NCI-H524 (cell line): ENCODE measurements around the gene BAHD1.
"Not testable (repeated sequence)": the region's sequence is repeated elsewhere in the genome, so short reads cannot be mapped to it uniquely, and the experiment has no call there.

ENCODE experiments used
- DNase-seq, 2 experiments: peaks; one replicate each; lab custom pipeline; 2025; lab: John Stamatoyannopoulos, UW

Gene BAHD1

GRCh38 chr15:40445421-40445922 is 4.7 kb downstream of the BAHD1 start:
- no peak for DNase-seq

GRCh38 chr15:40446144-40446543 is 5.4 kb downstream of the BAHD1 start:
- DNase-seq, result no peak

GRCh38 chr15:40448354-40448753 is 7.6 kb downstream of the BAHD1 start:
- no peak for DNase-seq

GRCh38 chr15:40449275-40449674 is 8.5 kb downstream of the BAHD1 start:
- no peak for DNase-seq

- no peak for DNase-seq
These were observed 9.3 kb downstream of the BAHD1 start for GRCh38 chr15:40450047-40450446.

GRCh38 chr15:40451527-40452158 is 10.9 kb downstream of the BAHD1 start:
- DNase-seq, result no peak

GRCh38 chr15:40452296-40453090 is 11.7 kb downstream of the BAHD1 start:
- no peak for DNase-seq

- not testable (repeated sequence) for DNase-seq
These were observed 13.2 kb downstream of the BAHD1 start for GRCh38 chr15:40453941-40454340.

GRCh38 chr15:40454904-40455391 is 14.2 kb downstream of the BAHD1 start:
- DNase-seq, result no peak

- no peak for DNase-seq
These were observed 15.6 kb downstream of the BAHD1 start for GRCh38 chr15:40456299-40456712.

- DNase-seq, result no peak
These were observed 16.0 kb downstream of the BAHD1 start for GRCh38 chr15:40456738-40457137.

GRCh38 chr15:40458495-40459371 is 18.0 kb downstream of the BAHD1 start:
- no peak for DNase-seq

- no peak for DNase-seq
These were observed 18.8 kb downstream of the BAHD1 start for GRCh38 chr15:40459391-40460015.

GRCh38 chr15:40460404-40460803 is 19.7 kb downstream of the BAHD1 start:
- no peak for DNase-seq

- DNase-seq, result no peak
These were observed 21.2 kb downstream of the BAHD1 start for GRCh38 chr15:40461958-40462357.

- DNase-seq, result no peak
These were observed 22.5 kb downstream of the BAHD1 start for GRCh38 chr15:40463279-40463678.

GRCh38 chr15:40463886-40464545 is 23.3 kb downstream of the BAHD1 start:
- DNase-seq, result no peak

- DNase-seq, result no peak
These were observed 23.9 kb downstream of the BAHD1 start for GRCh38 chr15:40464595-40465185.

GRCh38 chr15:40465939-40466338 is 25.2 kb downstream of the BAHD1 start:
- DNase-seq, result no peak

- no peak for DNase-seq
These were observed 25.9 kb downstream of the BAHD1 start for GRCh38 chr15:40466426-40467260.
